K562 (cell line): ENCODE results near the gene CRYGC. TPM values are rescaled to one million over a fixed set of nuclear protein-coding genes. Genes with fewer than 3 reads are reported as not detected.

Experiments
- CBX2 ChIP-seq: fragments of 200-600 bp; sonication (generic); IDR thresholded peaks from one replicate; pipeline ENCODE4 v1.6.1; 2012; ENCODE audit warnings: mild to moderate bottlenecking, low read length, inconsistent platforms; ENCODE audit not compliant: insufficient read depth, poor library complexity, severe bottlenecking
- CEBPB ChIP-seq: fragments of 450-650 bp; IDR thresholded peaks from 2 replicates; pipeline ENCODE4 v1.6.1; 2016; ENCODE audit warnings: missing genetic modification characterization, missing compliant biosample characterization
- ELF1 ChIP-seq: fragments of 200-800 bp; sonication (Bioruptor generic); IDR thresholded peaks from 2 replicates; pipeline ENCODE4 v1.6.1; 2016; ENCODE audit warnings: missing genetic modification characterization, missing compliant biosample characterization
- EP300 ChIP-seq: IDR thresholded peaks from 2 replicates; pipeline ENCODE4 v1.6.1; 2012; ENCODE audit warnings: low read length, improper control_type of control experiment
- EP400 ChIP-seq: fragments of 450-650 bp; IDR thresholded peaks from 2 replicates; pipeline ENCODE4 v1.6.1; 2017; ENCODE audit warnings: antibody characterized with exemption, mild to moderate bottlenecking, moderate library complexity
- FOSL1 ChIP-seq: fragments of 200-800 bp; sonication (Bioruptor generic); conservative IDR thresholded peaks from 2 replicates; pipeline ENCODE4 v1.6.1; 2016; ENCODE audit warnings: missing genetic modification characterization, missing compliant biosample characterization
- MAFG ChIP-seq: fragments of 450-650 bp; conservative IDR thresholded peaks from 2 replicates; pipeline ENCODE4 v1.6.1; 2016; ENCODE audit warnings: missing genetic modification characterization, missing compliant biosample characterization
- MAFK ChIP-seq: IDR thresholded peaks from 2 replicates; pipeline ENCODE4 v1.6.1; 2011; ENCODE audit warnings: low read length, improper control_type of control experiment
- MNT ChIP-seq, 2 experiments: fragments of 450-650 bp; conservative IDR thresholded peaks; 2 replicates each; pipeline ENCODE4 v1.6.1; 2017; ENCODE audit warnings: mild to moderate bottlenecking in 2 of 2, moderate library complexity in 2 of 2
- MYBL2 ChIP-seq, 2 experiments: fragments of 450-650 bp in 1 of 2; sonication (generic) in 1 of 2; formaldehyde crosslinking in 1 of 2; IDR thresholded peaks; 2 replicates each; pipeline versions ENCODE4 v1.6.1 to v1.8.1; 2017 to 2022; ENCODE audit warnings: borderline replicate concordance in 1 of 2, inconsistent platforms in 1 of 2, low read depth in 1 of 2, mild to moderate bottlenecking in 1 of 2, missing genetic modification reagents in 1 of 2, moderate library complexity in 1 of 2
- NCOR1 ChIP-seq: fragments of 450-650 bp; IDR thresholded peaks from 2 replicates; pipeline ENCODE4 v1.6.1; 2016; ENCODE audit warnings: mild to moderate bottlenecking, moderate library complexity
- NR1H2 ChIP-seq: sonication (generic); formaldehyde crosslinking; IDR thresholded peaks from 2 replicates; pipeline ENCODE4 v1.4.0; 2020; ENCODE audit warnings: mild to moderate bottlenecking, missing genetic modification reagents
- PHB2 ChIP-seq: fragments of 450-650 bp; IDR thresholded peaks from 2 replicates; pipeline ENCODE4 v1.6.1; 2017; ENCODE audit warnings: low read depth
- PRMT5 ChIP-seq: sonication (generic); formaldehyde crosslinking; IDR thresholded peaks from 2 replicates; pipeline ENCODE4 v1.5.0; 2020; ENCODE audit warnings: missing genetic modification reagents
- RBM34 ChIP-seq: fragments of 200-400 bp; formaldehyde crosslinking; IDR thresholded peaks from 2 replicates; pipeline ENCODE4 v1.6.1; 2018; ENCODE audit warnings: low read length, borderline replicate concordance; ENCODE audit not compliant: insufficient read depth
- RCOR1 ChIP-seq, 2 experiments: IDR thresholded peaks; 2 replicates each; pipeline ENCODE4 v1.6.1; 2012; ENCODE audit warnings: low read depth in 2 of 2, low read length in 2 of 2, borderline replicate concordance in 1 of 2, improper control_type of control experiment in 1 of 2
- SOX6 ChIP-seq: fragments of 450-650 bp; IDR thresholded peaks from 2 replicates; pipeline ENCODE4 v1.6.1; 2014; ENCODE audit warnings: mild to moderate bottlenecking
- SP1 ChIP-seq: sonication (generic); formaldehyde crosslinking; IDR thresholded peaks from 2 replicates; pipeline ENCODE4 v1.8.1; 2022; ENCODE audit warnings: mild to moderate bottlenecking, missing genetic modification reagents
- TRIM28 ChIP-seq: fragments of 450-650 bp; IDR thresholded peaks from 2 replicates; pipeline ENCODE4 v1.6.1; 2017
- ZBTB11 ChIP-seq, 3 experiments: fragments of 200-800 bp in 1 of 3; fragments of 250-450 bp in 1 of 3; fragments of 450-650 bp in 1 of 3; sonication (Bioruptor Pico) in 1 of 3; sonication (Bioruptor generic) in 1 of 3; formaldehyde crosslinking in 1 of 3; IDR thresholded peaks; 2 replicates each; pipeline versions ENCODE4 v1.6.1 to v1.8.0; 2016 to 2022; ENCODE audit warnings: mild to moderate bottlenecking in 2 of 3, missing genetic modification characterization in 2 of 3, missing compliant biosample characterization in 1 of 3, moderate library complexity in 1 of 3
- ZC3H4 ChIP-seq: sonication (generic); formaldehyde crosslinking; IDR thresholded peaks from 2 replicates; pipeline ENCODE4 v1.9.0; 2021; ENCODE audit warnings: missing genetic modification reagents, borderline replicate concordance
- ZNF134 ChIP-seq: fragments of 250-450 bp; sonication (Bioruptor Pico); conservative IDR thresholded peaks from 2 replicates; pipeline ENCODE4 v1.4.0; 2020
- ZNF263 ChIP-seq: sonication (generic); formaldehyde crosslinking; IDR thresholded peaks from 2 replicates; pipeline ENCODE4 v1.8.0; 2022; ENCODE audit warnings: mild to moderate bottlenecking, missing genetic modification reagents, borderline replicate concordance
- ZNF3 ChIP-seq: fragments of 250-450 bp; sonication (Bioruptor Pico); IDR thresholded peaks from 2 replicates; pipeline ENCODE4 v1.5.0; 2021; ENCODE audit warnings: mild to moderate bottlenecking, moderate library complexity
- ZNF316 ChIP-seq: fragments of 450-650 bp; IDR thresholded peaks from 2 replicates; pipeline ENCODE4 v1.6.1; 2016
- ZNF551 ChIP-seq: fragments of 250-450 bp; sonication (Bioruptor Pico); IDR thresholded peaks from 2 replicates; pipeline ENCODE4 v1.5.0; 2021; ENCODE audit warnings: mild to moderate bottlenecking, moderate library complexity
- ZNF584 ChIP-seq: fragments of 200-800 bp; sonication (Bioruptor generic); IDR thresholded peaks from 2 replicates; pipeline ENCODE4 v1.6.1; 2016; ENCODE audit warnings: low read depth, mild to moderate bottlenecking, missing genetic modification characterization, missing compliant biosample characterization
- polyA plus RNA-seq, 8 experiments: library from polyadenylated mRNA; depleted of rRNA in 4 of 8; stranded (reverse) in 5 of 8; unstranded in 3 of 8; fragments of >200 nt; fragmentation: Nextera tagmentation in 2 of 8; fragmentation: Illumina TruSeq in 1 of 8; extraction: Ambion mirVana in 2 of 8; extraction: Trizol in 1 of 8; gene quantifications; 2 replicates each; pipeline versions ENCODE4 v1.2.1 to v1.2.3, GENCODE V29; 2011 to 2014; ENCODE audit warnings: inconsistent platforms in 1 of 8, missing spikeins in 1 of 8
- total RNA-seq, 7 experiments: library from RNA; depleted of rRNA in 6 of 7; stranded (reverse); fragments of >200 nt in 6 of 7; fragmentation: Illumina TruSeq in 2 of 7; extraction: Trizol in 2 of 7; gene quantifications; 2 replicates each; pipeline versions ENCODE4 v1.2.1 to v1.2.3, GENCODE V29; 2011 to 2021; ENCODE audit warnings: low replicate concordance in 1 of 7

Gene CRYGC
- total and polyA plus RNA-seq, 9 of the 15 experiments (the other 6 are each of a cell fraction or from before 2014, with no cell fraction given) = not detected

GRCh38 chr2:208172125-208172524 is 42.5 kb upstream of the CRYGC start (continued):
- TF ChIP-seq TRIM28 = no peak
- no peak for TF ChIP-seq ZNF3 (CRISPR knock-in tag)
- TF ChIP-seq ELF1 (tag) = 0 out of 2 replicates have a peak, but pooled peaks have one; percentile 29
- peak; percentile 54 for TF ChIP-seq ZNF316
- TF ChIP-seq MAFG (tag) = peak; percentile 21; the same call in 1 of the 2 replicates
- no peak for TF ChIP-seq RBM34
- TF ChIP-seq ZNF263 (CRISPR knock-in tag) = no peak
- peak; percentile 39; the same call in 1 of the 2 replicates for TF ChIP-seq EP300
- TF ChIP-seq NR1H2 (CRISPR knock-in tag) = no peak
- peak; percentile 30 for TF ChIP-seq NCOR1
- TF ChIP-seq MAFK = peak; percentile 53; the same call in 1 of the 2 replicates
- TF ChIP-seq CBX2 = no peak
- TF ChIP-seq ZNF134 (CRISPR knock-in tag) = no peak
- no peak for TF ChIP-seq PRMT5 (CRISPR knock-in tag)
- TF ChIP-seq ZC3H4 (CRISPR knock-in tag) = no peak
- peak; percentile 93 for TF ChIP-seq SOX6
- no peak for TF ChIP-seq MYBL2 (IDR thresholded peaks at IDR 0.05; ENCODE audit: low read depth)
- no peak for TF ChIP-seq MYBL2 (CRISPR knock-in tag; IDR thresholded peaks at IDR 0.05; ENCODE audit: borderline replicate concordance)
- no peak for TF ChIP-seq SP1 (CRISPR knock-in tag)
- peak in 1 of 3 experiments; percentile 19; a peak in 1 of 6 replicates for TF ChIP-seq ZBTB11 (CRISPR knock-in tag; IDR thresholded peaks at IDR 0.05)
- 0 out of 2 replicates have a peak, but pooled peaks have one; percentile 36 for TF ChIP-seq EP400
- no peak for TF ChIP-seq ZNF584 (CRISPR knock-in tag)
- TF ChIP-seq PHB2 = no peak
- TF ChIP-seq RCOR1 (IDR thresholded peaks at IDR 0.05; ENCODE audit: borderline replicate concordance in 1 of 2, low read depth in 2 of 2, low read length in 2 of 2) = peak in 1 of 2 experiments; percentile 23; a peak in 1 of 4 replicates
- peak; percentile 12 to 58; a peak in 2 of 4 replicates for TF ChIP-seq MNT (conservative IDR thresholded peaks at IDR 0.05)
- no peak for TF ChIP-seq FOSL1 (tag)
- no peak for TF ChIP-seq ZNF551 (CRISPR knock-in tag)
- no peak for TF ChIP-seq CEBPB (tag)
